Natural killer cell (primary cell): ENCODE data around the gene COA5. TPM values are rescaled to one million over a fixed set of nuclear protein-coding genes. Genes with fewer than 3 reads are reported as not detected.

Experiments used
- ATAC-seq, 3 donors: fragments of 150-1000 bp in 2 of 3; fragments of 200-7000 bp in 1 of 3; cut with Tn5 transposase; 1 replicate in 1 of 3; 2 replicates in 2 of 3; pipeline ENCODE4 v1.10.0; 2021; ENCODE audit warnings: mild to moderate bottlenecking in 2 of 3, moderate library complexity in 2 of 3
- DNase-seq, 2 donors: peaks; one replicate each; pipeline versions ENCODE4 v3.0.0 to v3.0.0-alpha.2; 2013 to 2021; ENCODE audit warnings: mixed read lengths in 1 of 2
- H3K27ac ChIP-seq: one replicate; pipeline ENCODE4 v1.5.1; 2013; ENCODE audit warnings: mild to moderate bottlenecking, low read length
- H3K27me3 ChIP-seq: one replicate; pipeline ENCODE4 v1.6.1; 2013; ENCODE audit warnings: low read length; ENCODE audit not compliant: control insufficient read depth, insufficient read depth
- H3K36me3 ChIP-seq: one replicate; pipeline ENCODE4 v1.6.1; 2013; ENCODE audit warnings: low read length; ENCODE audit not compliant: control insufficient read depth, insufficient read depth
- H3K4me1 ChIP-seq: one replicate; pipeline ENCODE4 v1.6.1; 2013; ENCODE audit warnings: low read length; ENCODE audit not compliant: control insufficient read depth, insufficient read depth
- H3K4me3 ChIP-seq: one replicate; pipeline ENCODE4 v1.5.1; 2013; ENCODE audit warnings: low read length
- H3K9me3 ChIP-seq: one replicate; pipeline ENCODE4 v1.6.1; 2013; ENCODE audit warnings: low read length; ENCODE audit not compliant: control insufficient read depth, insufficient read depth
- H3K27ac Mint-ChIP-seq, 2 donors: one replicate each; pipeline ENCODE4 v1.8.0; 2022; ENCODE audit warnings: mild to moderate bottlenecking in 2 of 2, mixed read lengths in 2 of 2, moderate library complexity in 1 of 2
- H3K27me3 Mint-ChIP-seq, 2 donors: one replicate each; pipeline ENCODE4 v1.8.0; 2022; ENCODE audit warnings: low read depth in 2 of 2, mixed read lengths in 2 of 2
- H3K36me3 Mint-ChIP-seq: one replicate; pipeline ENCODE4 v1.8.0; 2022; ENCODE audit warnings: mixed read lengths
- H3K4me1 Mint-ChIP-seq, 2 donors: one replicate each; pipeline ENCODE4 v1.8.0; 2022; ENCODE audit warnings: mixed read lengths in 2 of 2
- H3K4me3 Mint-ChIP-seq: one replicate; pipeline ENCODE4 v1.8.0; 2022; ENCODE audit warnings: mild to moderate bottlenecking, moderate library complexity, mixed read lengths
- H3K9me3 Mint-ChIP-seq, 2 donors: one replicate each; pipeline ENCODE4 v1.8.0; 2022; ENCODE audit warnings: mixed read lengths in 2 of 2
- CTCF ChIP-seq: fragments of 200-600 bp; IDR thresholded peaks from one replicate; pipeline ENCODE4 v1.8.0; 2022; ENCODE audit warnings: antibody characterized with exemption
- WGBS: methylation state at CpG from one replicate; pipeline ENCODE4 v1.1.7; 2013; ENCODE audit warnings: missing lambda C conversion rate; ENCODE audit not compliant: insufficient coverage; 5-methylcytosine and 5-hydroxymethylcytosine counted together
- intact Hi-C: fragments of 100-400 bp; cut with micrococcal nuclease; formaldehyde crosslinking; loops from one replicate; pipeline ENCODE4 v1.14.2; 2022
- total RNA-seq, 4 donors: library from RNA; stranded (reverse); fragments of 120-200 nt in 1 of 4; gene quantifications; one replicate each; pipeline versions ENCODE4 v1.2.3 to v1.2.4, GENCODE V29; 2013 to 2022

COA5 gene
- total RNA-seq, 3 donors from 2014 or later (not counting 1 experiment from before 2014, with no cell fraction given), result 27.4 to 39.6 (median 36.1) TPM

- H3K27ac Mint-ChIP-seq, result peak overlapping the region; percentile 47 to 59
- Histone ChIP-seq H3K4me1 (peaks cover 10% of the 10 kb centered on the region), H3K36me3 (peaks cover 78% of the 10 kb centered on the region), H3K4me3 (no peak overlapping the region), H3K27me3 (no peaks in the 10 kb centered on the region), H3K9me3 (no peaks in the 10 kb centered on the region), H3K27ac (no peak overlapping the region)
- peaks cover 26 to 48% of the 10 kb centered on the region in 2 donors for H3K4me1 Mint-ChIP-seq
- intact Hi-C loops, result no loop called here
- H3K4me3 Mint-ChIP-seq, result no peak overlapping the region
- TF ChIP-seq CTCF, result no peak
- peaks cover 15% of the 10 kb centered on the region for H3K36me3 Mint-ChIP-seq
- H3K27me3 Mint-ChIP-seq, result no peaks in the 10 kb centered on the region
- ATAC-seq (peak; percentile 63 to 70 (median 63)), DNase-seq (no peak)
- no peaks in the 10 kb centered on the region for H3K9me3 Mint-ChIP-seq
- WGBS, result 77% methylated on average over 5 of the region's 5 CpGs
Measured at GRCh38 chr2:98623657-98624056, 15.3 kb upstream of the COA5 start.

GRCh38 chr2:98617149-98617548 lies 8.8 kb upstream of the COA5 start:
- Histone ChIP-seq H3K4me3 (no peak overlapping the region), H3K9me3 (no peaks in the 10 kb centered on the region), H3K36me3 (peaks cover 81% of the 10 kb centered on the region), H3K27ac (no peak overlapping the region), H3K27me3 (no peaks in the 10 kb centered on the region), H3K4me1 (peaks cover 8% of the 10 kb centered on the region)
- DNase-seq (no peak), ATAC-seq (no peak)
- peaks cover 32% of the 10 kb centered on the region for H3K36me3 Mint-ChIP-seq
- peaks cover 47 to 63% of the 10 kb centered on the region in 2 donors for H3K4me1 Mint-ChIP-seq
- H3K9me3 Mint-ChIP-seq, result no peaks in the 10 kb centered on the region
- WGBS, result 85% methylated on average over 5 of the region's 5 CpGs
- peak overlapping the region; percentile 52 for H3K4me3 Mint-ChIP-seq
- no peaks in the 10 kb centered on the region for H3K27me3 Mint-ChIP-seq
- peak overlapping the region; percentile 79 to 87 for H3K27ac Mint-ChIP-seq
- TF ChIP-seq CTCF, result no peak
- intact Hi-C loops, result no loop called here

GRCh38 chr2:98615481-98615880 lies 7.2 kb upstream of the COA5 start:
- H3K36me3 ChIP-seq, result peaks cover 76% of the 10 kb centered on the region
- no peaks in the 10 kb centered on the region for H3K9me3 ChIP-seq
- 92% methylated on average over 5 of the region's 5 CpGs for WGBS
- H3K27me3 Mint-ChIP-seq, result no peaks in the 10 kb centered on the region
- H3K4me3 ChIP-seq, result no peak overlapping the region
- H3K9me3 Mint-ChIP-seq, result no peaks in the 10 kb centered on the region
- peaks cover 57 to 73% of the 10 kb centered on the region in 2 donors for H3K4me1 Mint-ChIP-seq
- H3K4me1 ChIP-seq, result peaks cover 9% of the 10 kb centered on the region
- H3K27ac ChIP-seq, result peak overlapping the region; percentile 2
- no peak for TF ChIP-seq CTCF
- ATAC-seq (peak in 2 of 3 donors; percentile 21 to 48), DNase-seq (peak in 1 of 2 donors; percentile 17)
- intact Hi-C loops, result no loop called here
- H3K4me3 Mint-ChIP-seq, result peak overlapping the region; percentile 29
- no peaks in the 10 kb centered on the region for H3K27me3 ChIP-seq
- peak overlapping the region; percentile 79 to 87 for H3K27ac Mint-ChIP-seq
- peaks cover 28% of the 10 kb centered on the region for H3K36me3 Mint-ChIP-seq
